ENCODE measurements around the gene THEMIS2. TPM values are rescaled to one million over a fixed set of nuclear protein-coding genes. Genes with fewer than 3 reads are reported as not detected.
"Not testable (repeated sequence)": the region's sequence is repeated elsewhere in the genome, so short reads cannot be mapped to it uniquely, and the experiment has no call there.

THEMIS2 gene
- total RNA-seq, 6 experiments from 2014 or later = 3.3 to 14.3 (median 7.6) TPM

DNA sequence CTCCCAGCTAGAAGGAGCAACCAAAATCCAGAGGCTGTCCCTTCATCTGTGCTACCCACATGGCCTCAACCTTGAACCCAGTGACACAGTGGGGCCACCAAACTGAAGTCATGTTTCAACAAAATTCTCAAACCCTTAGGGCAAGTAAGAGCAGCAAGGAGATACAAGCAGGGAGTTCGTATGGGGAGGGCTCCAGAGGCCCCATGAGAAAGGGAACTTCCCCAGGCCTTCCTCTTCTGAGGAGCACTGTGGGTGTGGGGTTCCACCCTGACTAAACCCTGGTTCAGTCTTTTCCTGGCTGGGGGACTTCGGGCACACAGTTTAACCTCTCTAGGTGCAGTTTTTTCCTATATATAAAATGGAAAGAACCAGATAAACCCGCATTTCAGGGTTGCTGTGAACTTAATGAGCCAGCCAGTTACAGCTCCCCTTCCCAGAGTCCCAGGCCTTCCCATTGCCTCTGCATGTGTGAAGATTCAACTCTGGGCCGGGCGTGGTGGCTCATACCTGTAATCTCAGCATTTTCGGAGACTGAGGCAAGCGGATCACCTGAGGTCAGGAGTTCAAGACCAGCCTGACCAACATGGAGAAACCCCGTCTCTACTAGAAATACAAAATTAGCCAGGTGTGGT lies 8.0 kb upstream of the THEMIS2 start:
- no peaks in the 10 kb centered on the region for H3K27me3 ChIP-seq
- H3K9me3 ChIP-seq = no peaks in the 10 kb centered on the region
- peak; percentile 44 to 68 (median 57) for ATAC-seq
- no peak overlapping the region for H3K4me3 ChIP-seq
- no peaks in the 10 kb centered on the region for H3K36me3 ChIP-seq
- intact Hi-C loops (cut with DNase I) = no loop called here
- peak overlapping the region; percentile 47 to 66 (median 54) for H3K27ac ChIP-seq
- no peak for TF ChIP-seq POLR2A (IDR thresholded peaks at IDR 0.05)
- WGBS (ENCODE audit: insufficient coverage, low coverage, low lambda C conversion rate, missing lambda C conversion rate) = 90% methylated on average over 2 of the region's 8 CpGs
- H3K4me1 ChIP-seq = no peaks in the 10 kb centered on the region
- DNase-seq = peak in 1 of 3 donors; percentile 28

DNA sequence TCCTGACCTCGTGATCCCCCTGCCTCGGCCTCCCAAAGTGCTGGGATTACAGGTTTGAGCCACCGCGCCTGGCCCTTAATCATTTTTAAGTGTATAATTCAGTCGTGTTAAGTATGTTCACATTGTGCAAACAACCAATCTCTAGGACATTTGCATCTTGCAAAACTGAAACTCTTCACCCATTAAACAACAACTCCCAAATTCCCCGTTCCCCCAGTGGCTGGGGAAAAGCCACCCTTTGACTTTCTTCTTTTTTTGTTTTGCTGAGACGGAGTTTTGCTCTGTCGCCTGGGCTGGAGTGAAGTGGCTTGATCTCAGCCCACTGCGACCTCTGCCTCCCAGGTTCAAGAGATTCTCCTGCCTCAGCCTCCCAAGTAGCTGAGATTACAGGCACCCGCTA lies 6.5 kb upstream of the THEMIS2 start:
- TF ChIP-seq, protein P1, sequence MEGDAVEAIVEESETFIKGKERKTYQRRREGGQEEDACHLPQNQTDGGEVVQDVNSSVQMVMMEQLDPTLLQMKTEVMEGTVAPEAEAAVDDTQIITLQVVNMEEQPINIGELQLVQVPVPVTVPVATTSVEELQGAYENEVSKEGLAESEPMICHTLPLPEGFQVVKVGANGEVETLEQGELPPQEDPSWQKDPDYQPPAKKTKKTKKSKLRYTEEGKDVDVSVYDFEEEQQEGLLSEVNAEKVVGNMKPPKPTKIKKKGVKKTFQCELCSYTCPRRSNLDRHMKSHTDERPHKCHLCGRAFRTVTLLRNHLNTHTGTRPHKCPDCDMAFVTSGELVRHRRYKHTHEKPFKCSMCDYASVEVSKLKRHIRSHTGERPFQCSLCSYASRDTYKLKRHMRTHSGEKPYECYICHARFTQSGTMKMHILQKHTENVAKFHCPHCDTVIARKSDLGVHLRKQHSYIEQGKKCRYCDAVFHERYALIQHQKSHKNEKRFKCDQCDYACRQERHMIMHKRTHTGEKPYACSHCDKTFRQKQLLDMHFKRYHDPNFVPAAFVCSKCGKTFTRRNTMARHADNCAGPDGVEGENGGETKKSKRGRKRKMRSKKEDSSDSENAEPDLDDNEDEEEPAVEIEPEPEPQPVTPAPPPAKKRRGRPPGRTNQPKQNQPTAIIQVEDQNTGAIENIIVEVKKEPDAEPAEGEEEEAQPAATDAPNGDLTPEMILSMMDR (IDR thresholded peaks at IDR 0.05) = no peak
- TF ChIP-seq POLR2A (IDR thresholded peaks at IDR 0.05) = no peak
- no peak overlapping the region for H3K27ac ChIP-seq
- no peak for ATAC-seq
- H3K4me1 ChIP-seq = no peaks in the 10 kb centered on the region
- no peaks in the 10 kb centered on the region for H3K9me3 ChIP-seq
- no peaks in the 10 kb centered on the region for H3K27me3 ChIP-seq
- no peaks in the 10 kb centered on the region for H3K36me3 ChIP-seq
- WGBS (ENCODE audit: insufficient coverage, low coverage, low lambda C conversion rate, missing lambda C conversion rate) = 76% methylated on average over 6 of the region's 10 CpGs
- no peak overlapping the region for H3K4me3 ChIP-seq
- DNase-seq = peak in 1 of 3 donors; percentile 7
- intact Hi-C loops (cut with DNase I) = no loop called here

DNA sequence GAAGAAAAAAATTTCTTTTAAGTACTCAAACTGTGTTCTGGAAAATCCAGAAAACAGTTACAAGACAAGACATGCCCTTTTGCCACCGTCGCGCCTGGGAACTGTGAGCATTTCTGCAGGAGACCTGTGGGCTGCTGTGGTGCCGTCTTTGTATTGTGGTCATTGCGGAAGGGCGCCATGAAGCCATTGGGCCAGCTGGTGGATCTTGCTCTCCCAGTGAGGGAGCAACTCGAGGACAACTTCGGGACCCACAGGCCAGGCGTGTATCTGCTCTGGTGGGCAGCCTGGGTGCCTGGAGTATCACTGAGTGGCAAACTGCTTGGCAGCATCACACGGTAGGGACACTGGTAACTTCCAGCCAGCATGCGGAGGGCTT lies 3.8 kb upstream of the THEMIS2 start:
- no peak for TF ChIP-seq POLR2A (IDR thresholded peaks at IDR 0.05)
- TF ChIP-seq, protein P1 (IDR thresholded peaks at IDR 0.05) = no peak
- 85% methylated on average over 7 of the region's 11 CpGs for WGBS (ENCODE audit: insufficient coverage, low coverage, low lambda C conversion rate, missing lambda C conversion rate)
- Histone ChIP-seq H3K4me1 (no peaks in the 10 kb centered on the region), H3K9me3 (no peaks in the 10 kb centered on the region), H3K27me3 (no peaks in the 10 kb centered on the region), H3K27ac (peak overlapping the region in 1 of 3 donors; percentile 40), H3K4me3 (no peak overlapping the region), H3K36me3 (no peaks in the 10 kb centered on the region)
- intact Hi-C loops (cut with DNase I) = no loop called here
- ATAC-seq (no peak), DNase-seq (no peak)

DNA sequence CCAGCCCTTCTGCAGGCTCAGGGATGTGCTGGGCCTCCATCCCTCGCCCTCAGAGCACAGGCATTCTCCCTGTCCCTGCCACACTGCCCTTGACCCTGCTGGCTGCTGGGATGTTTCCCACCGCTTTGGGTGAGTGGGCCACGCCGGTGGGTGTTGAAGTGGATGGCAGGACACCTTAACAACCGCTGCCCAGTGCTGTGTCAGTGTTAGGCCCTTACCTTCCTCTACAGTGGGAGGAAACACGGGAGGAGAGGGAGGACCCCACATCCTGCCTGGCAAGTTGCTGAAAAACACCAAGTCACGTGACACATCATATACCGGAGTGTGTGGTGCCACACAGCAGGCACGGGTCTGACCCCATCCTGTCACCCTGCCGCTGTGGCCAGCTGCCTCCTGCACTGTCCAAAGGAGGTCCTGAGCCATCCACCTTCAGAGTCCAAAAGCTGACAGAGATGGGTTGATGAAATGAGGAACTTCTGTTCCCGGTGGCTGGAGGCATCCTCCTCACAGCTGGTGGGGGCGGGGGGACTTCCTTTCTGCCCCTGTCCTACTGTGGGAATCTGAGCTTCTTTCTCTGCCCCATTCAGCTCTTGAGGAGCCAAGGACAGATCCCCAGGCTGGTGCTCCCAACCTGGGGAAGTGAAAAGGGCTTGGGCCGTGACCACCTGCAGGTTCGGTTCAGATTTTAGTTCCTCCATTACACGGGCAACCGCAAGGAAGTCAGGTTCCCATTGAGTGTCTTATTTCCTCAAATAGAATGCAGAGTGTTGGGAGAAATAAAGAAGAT lies 3.2 kb upstream of the THEMIS2 start:
- no peaks in the 10 kb centered on the region for H3K36me3 ChIP-seq
- WGBS (ENCODE audit: insufficient coverage, low coverage, low lambda C conversion rate, missing lambda C conversion rate) = 30% methylated on average over 5 of the region's 16 CpGs
- H3K27me3 ChIP-seq = no peaks in the 10 kb centered on the region
- ATAC-seq (peak; percentile 17 to 50 (median 36)), DNase-seq (no peak)
- no peak for TF ChIP-seq POLR2A (IDR thresholded peaks at IDR 0.05)
- TF ChIP-seq, protein P1 (IDR thresholded peaks at IDR 0.05) = no peak
- no peaks in the 10 kb centered on the region for H3K9me3 ChIP-seq
- H3K27ac ChIP-seq = peak overlapping the region in 1 of 3 donors; percentile 40
- H3K4me3 ChIP-seq = no peak overlapping the region
- H3K4me1 ChIP-seq = no peaks in the 10 kb centered on the region
- intact Hi-C loops (cut with DNase I) = no loop called here

DNA sequence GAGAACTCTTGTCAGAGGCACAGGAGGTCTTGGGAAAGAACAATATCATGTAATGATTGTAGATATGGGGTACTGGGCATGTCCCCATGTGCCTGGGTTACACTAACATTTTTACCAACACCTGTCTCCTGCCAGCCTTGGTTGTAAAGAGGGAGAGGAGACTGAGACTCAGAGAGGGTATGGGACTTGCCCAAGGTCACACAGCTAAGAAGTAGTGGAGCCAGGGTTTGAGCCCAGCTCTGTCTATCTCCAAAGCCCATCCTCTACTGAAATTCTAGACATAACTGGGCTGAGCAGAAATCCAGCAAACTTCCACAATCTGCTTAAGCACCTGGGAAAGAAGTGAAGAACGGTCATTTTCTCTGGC lies 2.6 kb upstream of the THEMIS2 start:
- no peak for ATAC-seq
- Histone ChIP-seq H3K27ac (peak overlapping the region in 1 of 3 donors; percentile 40), H3K4me1 (no peaks in the 10 kb centered on the region), H3K4me3 (no peak overlapping the region), H3K27me3 (no peaks in the 10 kb centered on the region), H3K9me3 (no peaks in the 10 kb centered on the region), H3K36me3 (no peaks in the 10 kb centered on the region)
- no peak for DNase-seq
- intact Hi-C loops (cut with DNase I) = no loop called here
- TF ChIP-seq POLR2A (IDR thresholded peaks at IDR 0.05) = no peak
- TF ChIP-seq, protein P1 (IDR thresholded peaks at IDR 0.05) = no peak
- WGBS (ENCODE audit: insufficient coverage, low coverage, low lambda C conversion rate, missing lambda C conversion rate) = no CpG with 5 or more reads among the region's 1 CpG

DNA sequence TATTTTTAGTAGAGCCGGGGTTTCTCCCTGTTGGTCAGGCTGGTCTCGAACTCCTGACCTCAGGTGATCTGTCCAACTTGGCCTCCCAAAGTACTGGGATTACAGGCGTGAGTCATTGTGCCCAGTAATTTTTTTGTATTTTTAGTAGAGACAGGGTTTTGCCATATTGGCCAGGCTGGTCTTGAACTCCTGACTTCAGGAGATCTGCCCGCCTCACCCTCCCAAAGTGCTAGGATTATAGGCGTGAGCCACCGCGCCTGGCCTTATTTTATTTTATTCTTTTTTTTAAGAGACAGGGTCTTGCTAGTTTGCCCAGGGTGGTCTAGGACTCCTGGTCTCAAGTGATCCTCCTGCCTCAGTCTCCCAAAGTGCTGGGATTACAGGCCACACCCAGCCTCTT lies 1.3 kb upstream of the THEMIS2 start:
- H3K9me3 ChIP-seq; DNase-seq; ATAC-seq; H3K27ac ChIP-seq; H3K4me3 ChIP-seq; H3K4me1 ChIP-seq; H3K27me3 ChIP-seq; H3K36me3 ChIP-seq; intact Hi-C loops (cut with DNase I): not testable (repeated sequence)
- 82% methylated on average over 6 of the region's 7 CpGs for WGBS (ENCODE audit: insufficient coverage, low coverage, low lambda C conversion rate, missing lambda C conversion rate)

Data from right lobe of liver (tissue), 6 donors.